ENCODE results near the gene SVIL. TPM values are rescaled to one million over a fixed set of nuclear protein-coding genes. Genes with fewer than 3 reads are reported as not detected.
"Not testable (repeated sequence)": the region's sequence is repeated elsewhere in the genome, so short reads cannot be mapped to it uniquely, and the experiment has no call there.

The SVIL gene
- total RNA-seq, 4 donors from 2014 or later: 1,040 to 1,354 (median 1,121) TPM

- TF ChIP-seq POLR2A (IDR thresholded peaks at IDR 0.05) (no peak), CTCF (IDR thresholded peaks at IDR 0.05 in 4 of 5, conservative IDR thresholded peaks at IDR 0.05 in 1 of 5) (no peak)
- no peak for DNase-seq
Observed at GRCh38 chr10:29514306-29514705, 120.5 kb downstream of the SVIL start.

DNA sequence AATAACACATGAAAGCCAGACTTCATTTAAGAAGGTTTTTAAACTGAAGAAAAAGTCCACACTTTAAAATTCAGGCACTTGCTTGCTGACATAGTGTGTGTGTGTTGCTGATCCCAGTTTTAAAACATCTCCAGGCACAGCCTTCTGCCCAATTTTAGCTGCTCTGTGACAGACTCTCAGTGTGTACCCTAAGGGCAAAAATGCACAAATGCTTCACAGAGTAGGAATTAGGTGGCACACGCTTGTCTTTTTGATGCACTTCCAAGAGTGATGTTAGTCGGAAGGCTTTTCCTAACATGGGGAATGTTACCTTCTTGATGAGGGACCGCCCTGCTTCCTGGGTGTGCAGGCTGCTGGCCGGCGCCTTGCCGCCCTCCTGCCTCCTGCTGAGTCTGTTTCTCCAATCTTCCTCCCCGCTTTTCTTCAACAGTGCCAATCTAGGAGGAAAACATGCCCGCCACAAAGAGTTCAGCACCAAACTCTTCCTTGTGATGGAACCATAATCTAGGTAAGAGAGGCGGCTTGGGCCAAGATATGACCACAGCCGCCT lies 122.3 kb downstream of the SVIL start:
- H3K4me1 ChIP-seq: peaks cover 55 to 58% of the 10 kb centered on the region in 2 donors
- in situ Hi-C loops (cut with MboI; ENCODE audit: low sequenced_read_pairs in 4 of 4): loop anchor here in 1 of 4 donors (25.0 kb wide), 1 partner anchor 1150 kb away; no protein-coding TSS in a partner anchor
- intact Hi-C loops (cut with DNase I; ENCODE audit: low total_unique reads): no loop called here

More at GRCh38 chr10:29514306-29514705, 120.5 kb downstream of the SVIL start:
- H3K27ac ChIP-seq: peak overlapping the region; percentile 82 to 90 (median 87)
- no peaks in the 10 kb centered on the region for H3K27me3 ChIP-seq
- in situ Hi-C loops (cut with MboI; ENCODE audit: low sequenced_read_pairs in 4 of 4): loop anchor here in 1 of 4 donors (25.0 kb wide), 1 partner anchor 1148 kb away; no protein-coding TSS in a partner anchor
- peaks cover 66 to 72% of the 10 kb centered on the region in 2 donors for H3K4me1 ChIP-seq
- H3K36me3 ChIP-seq: peaks cover 3 to 59% of the 10 kb centered on the region in 2 donors
- intact Hi-C loops (cut with DNase I; ENCODE audit: low total_unique reads): no loop called here
- no peak for ATAC-seq
- H3K4me3 ChIP-seq: no peak overlapping the region
- no peaks in the 10 kb centered on the region for H3K9me3 ChIP-seq

GRCh38 chr10:29511806-29512205 lies 123.0 kb downstream of the SVIL start:
- H3K27me3 ChIP-seq; H3K4me3 ChIP-seq; ATAC-seq; DNase-seq; intact Hi-C loops (cut with DNase I; ENCODE audit: low total_unique reads); H3K9me3 ChIP-seq: not testable (repeated sequence)
- peak overlapping the region; percentile 82 to 90 (median 87) for H3K27ac ChIP-seq
- peaks cover 3 to 55% of the 10 kb centered on the region in 2 donors for H3K36me3 ChIP-seq
- H3K4me1 ChIP-seq: peaks cover 48 to 51% of the 10 kb centered on the region in 2 donors
- in situ Hi-C loops (cut with MboI; ENCODE audit: low sequenced_read_pairs in 4 of 4): loop anchor here in 1 of 4 donors (25.0 kb wide), 1 partner anchor 1150 kb away; no protein-coding TSS in a partner anchor

More for the DNA sequence above, 122.3 kb downstream of the SVIL start:
- no peaks in the 10 kb centered on the region for H3K9me3 ChIP-seq
- no peak for TF ChIP-seq CTCF (IDR thresholded peaks at IDR 0.05 in 4 of 5, conservative IDR thresholded peaks at IDR 0.05 in 1 of 5)
- TF ChIP-seq POLR2A (IDR thresholded peaks at IDR 0.05): no peak
- H3K4me3 ChIP-seq: no peak overlapping the region
- H3K27ac ChIP-seq: peak overlapping the region; percentile 82 to 90 (median 87)
- H3K27me3 ChIP-seq: no peaks in the 10 kb centered on the region
- peaks cover 3 to 48% of the 10 kb centered on the region in 2 donors for H3K36me3 ChIP-seq
- DNase-seq: no peak
- no peak for ATAC-seq

- Histone ChIP-seq H3K27ac (peak overlapping the region; percentile 72 to 90 (median 78)), H3K4me1 (peaks cover 44 to 46% of the 10 kb centered on the region in 2 donors), H3K36me3 (peaks cover 3 to 57% of the 10 kb centered on the region in 2 donors)
- in situ Hi-C loops (cut with MboI; ENCODE audit: low sequenced_read_pairs in 4 of 4): loop anchor here in 1 of 4 donors (25.0 kb wide), 1 partner anchor 1152 kb away; no protein-coding TSS in a partner anchor
- ATAC-seq: peak in 1 of 2 donors; percentile 22
- DNase-seq; H3K9me3 ChIP-seq; intact Hi-C loops (cut with DNase I; ENCODE audit: low total_unique reads); H3K4me3 ChIP-seq; H3K27me3 ChIP-seq: not testable (repeated sequence)
Observed at GRCh38 chr10:29510483-29511157, 124.2 kb downstream of the SVIL start.

DNA sequence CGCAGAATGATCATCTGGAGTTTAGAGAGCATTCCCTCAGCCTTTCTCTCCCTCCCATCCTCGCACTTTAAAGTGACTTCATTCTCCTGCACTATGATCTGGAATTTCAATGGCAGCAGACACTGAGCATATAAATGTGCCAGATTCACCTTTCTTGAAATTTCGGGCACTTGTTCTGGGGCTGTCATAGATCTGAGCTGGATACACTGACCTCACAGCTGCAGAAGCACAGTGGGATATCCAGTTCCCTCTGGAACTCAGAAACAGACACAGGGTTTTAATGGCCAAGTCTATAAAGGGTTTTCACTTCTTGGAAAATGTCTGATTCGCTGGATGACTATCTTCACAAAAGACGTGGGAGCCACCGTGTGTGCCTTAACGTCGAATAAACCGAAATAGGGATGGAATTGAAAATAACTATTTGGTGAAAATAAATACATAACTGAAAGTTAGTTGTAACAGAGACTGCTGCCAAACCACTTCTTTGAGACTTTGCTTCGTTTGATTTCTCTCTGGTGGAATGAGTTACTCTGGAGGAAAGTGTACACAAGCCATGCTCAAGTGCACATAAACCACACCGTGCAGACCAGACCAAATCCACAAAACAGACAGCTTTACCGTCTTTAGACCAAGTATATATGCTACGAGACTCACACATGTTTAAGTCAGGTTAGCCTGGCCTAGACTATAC lies 126.1 kb downstream of the SVIL start:
- Histone ChIP-seq H3K9me3 (no peaks in the 10 kb centered on the region), H3K27me3 (no peaks in the 10 kb centered on the region), H3K36me3 (peaks cover 3 to 63% of the 10 kb centered on the region in 2 donors), H3K4me1 (peaks cover 34 to 44% of the 10 kb centered on the region in 2 donors), H3K4me3 (no peak overlapping the region), H3K27ac (peak overlapping the region; percentile 72 to 90 (median 76))
- intact Hi-C loops (cut with DNase I; ENCODE audit: low total_unique reads): no loop called here
- DNase-seq (no peak), ATAC-seq (peak in 1 of 2 donors; percentile 14)
- TF ChIP-seq CTCF (IDR thresholded peaks at IDR 0.05 in 4 of 5, conservative IDR thresholded peaks at IDR 0.05 in 1 of 5): no peak
- no peak for TF ChIP-seq POLR2A (IDR thresholded peaks at IDR 0.05)
- in situ Hi-C loops (cut with MboI; ENCODE audit: low sequenced_read_pairs in 4 of 4): loop anchor here in 1 of 4 donors (25.0 kb wide), 1 partner anchor 1154 kb away; no protein-coding TSS in a partner anchor

GRCh38 chr10:29507750-29508149 lies 127.0 kb downstream of the SVIL start:
- Histone ChIP-seq H3K27ac (peak overlapping the region in 3 of 4 donors; percentile 32 to 78 (median 39)), H3K36me3 (peaks cover 3 to 60% of the 10 kb centered on the region in 2 donors), H3K4me1 (peaks cover 32 to 49% of the 10 kb centered on the region in 2 donors)
- H3K4me3 ChIP-seq; intact Hi-C loops (cut with DNase I; ENCODE audit: low total_unique reads); ATAC-seq; DNase-seq; H3K27me3 ChIP-seq; H3K9me3 ChIP-seq: not testable (repeated sequence)
- in situ Hi-C loops (cut with MboI; ENCODE audit: low sequenced_read_pairs in 4 of 4): loop anchor here in 1 of 4 donors (25.0 kb wide), 1 partner anchor 1155 kb away; no protein-coding TSS in a partner anchor

GRCh38 chr10:29506324-29506921 lies 128.3 kb downstream of the SVIL start:
- ATAC-seq; intact Hi-C loops (cut with DNase I; ENCODE audit: low total_unique reads); H3K4me3 ChIP-seq; DNase-seq; H3K27me3 ChIP-seq; H3K9me3 ChIP-seq: not testable (repeated sequence)
- peaks cover 32 to 41% of the 10 kb centered on the region in 2 donors for H3K4me1 ChIP-seq
- peak overlapping the region; percentile 32 to 59 (median 43) for H3K27ac ChIP-seq
- in situ Hi-C loops (cut with MboI; ENCODE audit: low sequenced_read_pairs in 4 of 4): loop anchor here in 1 of 4 donors (25.0 kb wide), 1 partner anchor 1156 kb away; no protein-coding TSS in a partner anchor
- peaks cover 0 to 49% of the 10 kb centered on the region in 2 donors for H3K36me3 ChIP-seq
